ENCODE results near the gene CYB5B.

Gene CYB5B

GRCh38 chr16:69485816-69486215 is 61.4 kb downstream of the CYB5B start:
- no peak for DNase-seq (ENCODE audit: low read depth, low spot score)

- no peak for DNase-seq (ENCODE audit: low read depth, low spot score)
Observed at GRCh38 chr16:69486272-69486671, 61.9 kb downstream of the CYB5B start.

DNA sequence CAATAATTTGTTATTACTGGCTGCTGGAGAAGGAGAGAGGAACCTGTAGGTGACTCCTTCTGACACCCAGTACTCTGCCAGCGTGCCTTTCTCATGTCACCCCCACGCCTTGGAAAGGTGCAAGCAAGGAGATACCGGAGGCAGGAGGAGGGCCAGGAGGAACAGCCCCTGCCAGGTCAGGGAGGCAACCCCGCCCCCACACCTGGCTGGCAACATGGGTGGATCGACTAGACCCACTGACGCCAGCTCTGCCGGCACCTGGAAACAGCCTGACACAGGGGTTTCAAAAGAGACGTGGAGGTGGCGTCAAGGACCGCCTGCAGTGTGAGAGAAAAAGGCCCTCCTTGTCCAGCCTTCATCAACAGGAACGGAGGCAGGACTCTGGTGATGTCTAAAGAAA is 62.3 kb downstream of the CYB5B start:
- no peak for DNase-seq (ENCODE audit: low read depth, low spot score)

GRCh38 chr16:69490707-69491324 is 66.4 kb downstream of the CYB5B start:
- DNase-seq (ENCODE audit: low read depth, low spot score): no peak

GRCh38 chr16:69494991-69495392 is 70.6 kb downstream of the CYB5B start:
- DNase-seq (ENCODE audit: low read depth, low spot score): peak; percentile 38

GRCh38 chr16:69495821-69496220 is 71.4 kb downstream of the CYB5B start:
- no peak for DNase-seq (ENCODE audit: low read depth, low spot score)

DNA sequence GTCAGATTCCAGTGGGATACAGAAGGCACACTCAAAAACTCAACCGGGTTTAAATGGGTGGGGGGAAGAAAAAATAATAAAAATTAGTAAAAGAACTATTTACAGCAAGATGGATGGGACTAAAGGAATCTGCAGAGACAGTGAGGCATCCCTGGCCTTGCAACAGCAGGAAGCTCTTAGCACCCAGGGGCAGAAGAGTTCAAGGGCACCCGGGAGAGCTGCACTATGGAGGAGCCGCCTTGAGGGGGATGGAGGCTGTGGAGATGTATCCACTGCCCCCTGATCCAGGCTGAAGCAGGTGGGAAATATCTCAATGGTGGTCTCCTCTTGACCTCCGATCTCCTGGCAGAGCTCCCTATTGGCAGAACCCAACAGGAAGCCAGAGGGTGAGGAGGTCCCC is 72.0 kb downstream of the CYB5B start:
- no peak for DNase-seq (ENCODE audit: low read depth, low spot score)

GRCh38 chr16:69496896-69497295 is 72.5 kb downstream of the CYB5B start:
- no peak for DNase-seq (ENCODE audit: low read depth, low spot score)

GRCh38 chr16:69497876-69498596 is 73.6 kb downstream of the CYB5B start:
- DNase-seq (ENCODE audit: low read depth, low spot score): no peak

DNA sequence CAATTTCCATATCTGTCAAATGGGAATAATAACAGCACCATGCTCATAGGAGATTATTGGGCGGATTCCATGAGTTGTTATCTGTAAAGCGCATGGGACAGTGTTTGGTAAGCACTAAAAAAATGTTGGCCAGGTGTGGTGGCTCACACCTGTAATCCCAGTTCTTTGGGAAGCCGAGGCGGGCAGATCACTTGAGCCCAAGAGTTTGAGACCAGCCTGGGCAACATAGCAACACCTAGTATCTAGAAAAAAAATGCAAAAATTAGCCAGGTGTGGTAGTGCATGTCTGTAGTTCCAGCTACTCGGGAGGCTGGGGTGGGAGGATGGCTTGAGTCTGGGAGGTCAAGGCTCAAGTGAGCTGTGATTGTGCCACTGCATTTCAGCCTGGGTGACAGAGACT is 74.5 kb downstream of the CYB5B start:
- no peak for DNase-seq (ENCODE audit: low read depth, low spot score)

DNA sequence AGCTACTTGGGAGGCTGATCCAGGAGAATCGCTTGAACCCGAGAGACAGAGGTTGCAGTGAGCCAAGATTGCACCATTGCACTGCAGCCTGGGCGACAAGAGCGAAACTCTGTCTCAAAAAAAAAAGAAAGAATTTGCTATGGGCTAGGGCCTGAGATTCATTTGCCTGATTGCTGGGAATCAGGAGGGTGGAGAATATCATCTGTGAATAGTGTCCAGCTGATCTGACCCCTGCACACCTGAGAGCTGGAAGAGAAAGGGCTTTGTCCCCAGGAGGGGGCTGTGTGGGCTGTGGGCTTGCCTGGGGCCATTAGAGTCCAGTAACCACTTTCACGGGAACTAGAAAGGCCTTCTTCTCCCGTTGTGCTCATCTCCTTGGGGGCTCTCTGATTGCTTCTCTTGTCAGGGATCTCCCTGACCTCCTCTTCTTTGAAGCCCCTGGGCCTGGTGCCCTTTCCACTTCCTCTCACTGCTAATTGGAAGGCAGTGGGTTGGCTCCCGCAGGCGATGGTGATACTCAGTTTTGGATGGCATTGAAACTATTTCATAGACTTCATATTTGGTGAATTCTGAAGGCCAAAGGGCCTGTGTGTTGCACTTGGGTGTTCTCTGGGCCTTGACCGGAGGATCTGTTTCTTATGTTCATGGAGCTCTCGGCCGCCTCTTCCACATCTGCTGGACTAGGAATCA is 75.3 kb downstream of the CYB5B start:
- DNase-seq (ENCODE audit: low read depth, low spot score): no peak

DNA sequence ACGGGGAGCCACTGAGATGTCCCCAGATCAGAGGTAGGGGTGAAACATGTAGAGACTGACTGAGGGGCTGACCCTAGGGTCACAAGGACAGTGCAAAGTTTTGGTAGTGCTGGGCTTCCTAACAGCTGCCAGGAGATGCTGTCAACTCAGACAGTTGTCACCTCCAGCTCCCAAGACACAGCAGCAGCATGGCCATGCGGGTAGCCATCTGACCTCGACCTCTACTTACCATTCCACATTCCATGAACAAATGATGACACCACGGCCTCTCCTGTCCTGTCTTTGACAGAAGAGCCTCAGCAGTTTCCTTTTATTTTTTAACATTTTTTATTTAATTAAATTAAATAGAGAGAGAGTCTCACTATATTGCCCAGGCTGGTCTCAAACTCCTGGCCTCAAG is 76.1 kb downstream of the CYB5B start:
- DNase-seq (ENCODE audit: low read depth, low spot score): no peak

DNA sequence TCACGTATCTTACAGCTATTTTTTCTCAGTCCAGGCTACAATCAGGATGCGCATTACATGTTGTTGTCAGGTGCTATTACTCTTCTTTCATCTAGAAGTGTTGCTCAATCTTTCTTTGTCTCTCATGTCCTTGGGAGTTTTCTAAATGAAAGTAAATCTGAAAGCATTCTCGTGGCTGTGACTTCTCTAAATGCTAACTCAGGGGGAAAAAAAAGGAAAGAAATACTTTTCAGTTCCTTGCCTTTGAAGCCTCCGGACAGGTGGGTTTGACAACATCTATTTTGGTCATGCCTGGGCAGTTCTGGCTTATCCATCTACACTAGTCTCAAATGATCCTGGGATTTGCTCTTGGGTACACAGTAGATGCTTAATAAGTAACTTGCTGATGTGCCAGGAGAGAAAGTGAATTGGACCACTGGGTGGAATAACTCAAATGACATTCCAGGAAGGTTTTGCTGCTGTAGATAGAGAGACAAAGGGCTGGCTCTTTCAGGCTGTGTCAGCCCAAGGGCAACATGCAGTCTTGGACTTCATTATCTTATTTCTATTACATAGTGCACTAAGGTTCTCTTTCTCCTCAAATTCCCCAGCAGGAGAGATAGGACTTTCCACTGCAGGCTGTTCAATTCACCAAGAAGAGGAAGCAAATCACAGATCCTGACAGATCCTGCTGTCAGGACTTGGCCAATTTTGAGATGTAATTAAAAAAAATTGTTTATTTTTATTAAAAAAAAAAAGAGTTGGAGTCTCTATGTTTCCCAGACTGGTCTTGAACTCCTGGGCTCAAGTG is 77.7 kb downstream of the CYB5B start:
- no peak for DNase-seq (ENCODE audit: low read depth, low spot score)

DNA sequence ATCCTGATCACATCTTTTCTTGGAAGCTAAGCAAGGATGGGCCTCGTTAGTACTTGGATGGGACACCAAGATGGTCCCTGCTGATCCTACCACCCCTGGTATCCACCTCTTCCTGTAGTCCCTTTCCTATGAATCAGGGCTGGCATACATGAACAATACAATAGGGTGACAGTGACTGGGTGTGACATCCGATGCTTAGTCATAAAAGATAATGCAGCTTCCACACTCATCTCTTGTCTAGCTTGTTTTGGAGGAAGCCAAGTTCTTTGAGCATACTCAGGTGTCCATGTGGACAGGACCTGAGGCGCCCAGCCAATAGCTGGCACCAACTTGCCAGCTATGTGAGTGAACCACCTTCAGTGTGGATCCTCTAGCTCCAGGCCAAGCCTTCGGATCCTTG is 78.8 kb downstream of the CYB5B start:
- no peak for DNase-seq (ENCODE audit: low read depth, low spot score)

DNA sequence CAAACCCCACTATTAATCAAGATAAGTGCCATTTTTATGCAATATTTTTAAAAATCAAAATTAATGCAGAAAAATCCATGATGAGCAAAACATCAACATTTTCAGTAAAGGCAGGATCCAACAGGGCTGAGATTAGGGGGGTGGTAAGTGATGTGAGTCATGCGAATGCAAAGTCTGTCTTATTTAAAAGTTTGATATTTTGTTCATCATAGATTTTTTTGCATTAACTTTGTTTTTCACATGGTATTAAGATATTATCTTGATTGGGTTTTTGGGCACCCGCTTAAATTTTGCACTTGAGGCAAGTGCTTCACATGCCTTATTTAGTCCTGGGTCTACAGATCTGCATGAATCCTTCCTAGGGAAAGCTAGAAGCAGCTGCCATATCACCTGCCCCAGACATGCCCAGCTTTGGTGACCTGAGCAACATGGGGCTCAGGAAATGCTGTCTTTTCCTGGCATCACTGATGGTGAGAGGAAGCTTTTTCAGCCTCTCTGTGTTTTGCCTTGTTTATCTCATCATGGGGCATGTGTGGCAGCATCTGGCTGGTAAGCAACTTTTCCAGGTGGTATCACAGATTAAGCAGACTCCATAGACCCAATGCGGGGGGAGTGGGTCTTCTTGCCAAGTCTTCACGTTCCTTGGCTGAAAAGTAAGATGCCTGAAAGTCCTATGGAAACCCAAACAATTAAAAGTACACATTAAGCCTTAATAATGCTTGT is 83.8 kb downstream of the CYB5B start:
- DNase-seq (ENCODE audit: low read depth, low spot score): no peak

GRCh38 chr16:69509125-69509524 is 84.7 kb downstream of the CYB5B start:
- no peak for DNase-seq (ENCODE audit: low read depth, low spot score)

- DNase-seq (ENCODE audit: low read depth, low spot score): no peak
Observed at GRCh38 chr16:69511651-69512050, 87.2 kb downstream of the CYB5B start.

DNA sequence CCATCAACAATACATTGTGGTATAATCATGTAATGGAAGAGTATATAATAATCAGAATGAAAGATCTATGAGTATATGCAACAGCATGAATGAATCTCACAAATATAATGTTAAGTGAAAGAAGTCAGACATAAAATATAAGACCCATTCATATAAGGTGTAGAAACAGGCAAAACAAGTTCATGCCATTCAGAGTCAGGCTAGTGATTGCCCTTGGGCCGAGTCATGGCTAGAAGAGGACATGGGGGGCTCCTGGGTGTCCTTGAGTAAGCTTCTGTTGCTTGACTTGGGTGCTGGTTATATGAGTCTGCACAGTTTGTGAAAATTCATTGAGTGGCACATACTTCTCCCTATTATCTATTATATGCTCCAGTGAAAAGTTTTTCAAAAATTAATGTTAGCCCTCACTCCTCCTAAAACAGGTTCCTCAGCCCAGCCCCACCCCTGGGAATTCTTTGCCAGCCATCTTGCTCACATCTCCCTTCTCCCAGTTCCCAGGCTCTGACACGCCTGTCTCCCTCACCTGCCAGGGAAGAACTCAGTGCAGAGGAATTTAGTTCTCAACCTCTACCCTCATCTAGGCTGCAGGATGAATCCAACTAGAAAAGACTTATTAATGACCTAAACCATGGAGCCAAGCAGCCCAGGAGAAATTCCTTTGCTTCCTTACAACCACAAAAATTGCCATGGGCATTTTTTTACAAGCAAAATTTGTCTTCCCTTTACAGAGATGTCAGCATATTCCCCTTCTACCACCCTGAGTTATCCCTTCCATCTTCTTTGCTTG is 89.0 kb downstream of the CYB5B start:
- DNase-seq (ENCODE audit: low read depth, low spot score): no peak

DNA sequence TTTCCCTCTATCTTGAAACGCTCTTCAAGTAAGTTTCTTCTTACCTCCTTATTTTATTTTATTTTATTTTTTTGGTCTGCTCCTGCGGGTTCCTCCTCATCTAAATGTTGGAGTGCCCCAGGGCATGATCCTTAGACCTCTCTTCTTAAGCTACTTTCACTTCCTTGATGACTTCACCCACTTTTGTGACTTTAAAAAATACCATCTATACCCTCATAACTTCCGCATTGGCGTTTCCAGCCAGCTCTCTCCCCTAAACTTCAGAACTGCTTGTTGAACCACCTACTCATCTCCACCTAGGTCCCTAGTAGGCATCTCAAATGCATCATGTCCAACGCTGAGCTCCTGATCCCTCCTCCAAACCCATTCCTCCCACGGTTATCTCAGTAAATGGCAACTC is 89.9 kb downstream of the CYB5B start:
- DNase-seq (ENCODE audit: low read depth, low spot score): no peak
